A549 (cell line): ENCODE results near the gene BCL2L13. TPM values are rescaled to one million over a fixed set of nuclear protein-coding genes. Genes with fewer than 3 reads are reported as not detected.

Source experiments
- ATAC-seq, 2 experiments: fragments of 200-7000 bp in 1 of 2; fragments of >200 bp in 1 of 2; cut with Nextera tagmentation in 1 of 2; cut with Tn5 transposase in 1 of 2; 3 replicates each; pipeline versions ENCODE4 v1.8.0 to v1.9.1; 2018 to 2020; ENCODE audit warnings: mild to moderate bottlenecking in 1 of 2, moderate library complexity in 1 of 2
- CTCF ChIA-PET: fragments of 300-600 bp; sonication (Branson Sonifier 250); formaldehyde crosslinking; extraction: SDS; loops from one replicate; lab custom pipeline; 2021; ENCODE audit warnings: antibody characterized with exemption, inconsistent platforms; lab: Yijun Ruan, JAX
- POLR2A ChIA-PET: fragments of 350-600 bp; formaldehyde crosslinking; extraction: SDS; loops from one replicate; lab custom pipeline; 2021; ENCODE audit warnings: antibody characterized with exemption, inconsistent platforms; lab: Yijun Ruan, JAX
- DNase-seq, 2 experiments: peaks; one replicate each; pipeline versions ENCODE4 v3.0.0 to v3.0.0-alpha.2; 2011 to 2016; ENCODE audit warnings: low read depth in 1 of 2, low spot score in 1 of 2
- FAIRE-seq: peaks from 2 replicates; lab custom pipeline; 2011; peaks lifted over from hg19 to GRCh38; lab: Jason Lieb, UNC
- H3K27ac ChIP-seq, 2 experiments: fragments of >200 bp; sonication (Bioruptor Twin); formaldehyde crosslinking; 3 replicates each; pipeline ENCODE4 v1.5.1; 2016 to 2017
- H3K4me1 ChIP-seq: fragments of >200 bp; sonication (Bioruptor Twin); formaldehyde crosslinking; 3 replicates; pipeline ENCODE4 v1.6.1; 2016
- H3K4me2 ChIP-seq: fragments of >200 bp; sonication (Bioruptor Twin); formaldehyde crosslinking; 3 replicates; pipeline ENCODE4 v1.6.1; 2016
- H3K4me3 ChIP-seq: fragments of >200 bp; sonication (Bioruptor Twin); formaldehyde crosslinking; 3 replicates; pipeline ENCODE4 v1.5.1; 2016
- H3K9me3 ChIP-seq: fragments of >200 bp; sonication (Bioruptor Twin); formaldehyde crosslinking; 3 replicates; pipeline ENCODE4 v1.6.1; 2016
- BCL3 ChIP-seq: fragments of >200 bp; sonication (Bioruptor Twin); formaldehyde crosslinking; IDR thresholded peaks from 3 replicates; pipeline ENCODE4 v1.6.1; 2016
- BHLHE40 ChIP-seq: IDR thresholded peaks from 2 replicates; pipeline ENCODE4 v1.6.1; 2012; ENCODE audit warnings: low read depth, low read length, inconsistent platforms
- CEBPB ChIP-seq, 2 experiments: fragments of >200 bp in 1 of 2; sonication (Bioruptor Twin) in 1 of 2; formaldehyde crosslinking in 1 of 2; IDR thresholded peaks; 2 replicates each; pipeline ENCODE4 v1.6.1; 2012 to 2016
- CTCF ChIP-seq: fragments of >200 bp; sonication (Bioruptor Twin); formaldehyde crosslinking; IDR thresholded peaks from 3 replicates; pipeline ENCODE4 v1.5.1; 2016
- EHF ChIP-seq: fragments of 250-450 bp; sonication (Bioruptor Pico); IDR thresholded peaks from 2 replicates; pipeline ENCODE4 v1.5.0; 2020; ENCODE audit warnings: mild to moderate bottlenecking
- HDAC2 ChIP-seq: fragments of 200-600 bp; sonication (generic); IDR thresholded peaks from 2 replicates; pipeline ENCODE4 v1.6.1; 2016
- HES2 ChIP-seq: fragments of >200 bp; sonication (Bioruptor Twin); formaldehyde crosslinking; IDR thresholded peaks from 2 replicates; pipeline ENCODE4 v1.6.1; 2016
- HOXB13 ChIP-seq: fragments of 250-450 bp; sonication (Bioruptor Pico); IDR thresholded peaks from 2 replicates; pipeline ENCODE4 v1.5.0; 2020; ENCODE audit warnings: low read depth, mild to moderate bottlenecking, moderate library complexity
- HOXB5 ChIP-seq: fragments of 250-450 bp; sonication (Bioruptor Pico); IDR thresholded peaks from 2 replicates; pipeline ENCODE4 v1.5.0; 2020; ENCODE audit warnings: mild to moderate bottlenecking, moderate library complexity
- KDM5A ChIP-seq: fragments of 200-600 bp; sonication (generic); IDR thresholded peaks from 2 replicates; pipeline ENCODE4 v1.6.1; 2016; ENCODE audit warnings: antibody characterized with exemption, mild to moderate bottlenecking
- MAFK ChIP-seq: fragments of 450-650 bp; IDR thresholded peaks from 2 replicates; pipeline ENCODE4 v1.6.1; 2014; ENCODE audit not compliant: partially characterized antibody
- MAZ ChIP-seq: fragments of 150-350 bp; IDR thresholded peaks from 2 replicates; pipeline ENCODE4 v1.6.1; 2014; ENCODE audit warnings: antibody characterized with exemption, low read depth, low read length, borderline replicate concordance
- NPAS2 ChIP-seq: fragments of 250-450 bp; sonication (Bioruptor Pico); IDR thresholded peaks from 2 replicates; pipeline ENCODE4 v1.8.0; 2022; ENCODE audit warnings: mild to moderate bottlenecking, moderate library complexity, borderline replicate concordance
- POLR2A ChIP-seq: IDR thresholded peaks from 2 replicates; pipeline ENCODE4 v1.6.1; 2012; ENCODE audit warnings: mild to moderate bottlenecking, low read length
- POLR2AphosphoS2 ChIP-seq: conservative IDR thresholded peaks from 2 replicates; pipeline ENCODE4 v1.6.1; 2012; ENCODE audit warnings: low read length, improper control_type of control experiment, inconsistent platforms
- RAD21 ChIP-seq, 2 experiments: fragments of >200 bp in 1 of 2; sonication (Bioruptor Twin) in 1 of 2; formaldehyde crosslinking in 1 of 2; IDR thresholded peaks in 1 of 2; conservative IDR thresholded peaks in 1 of 2; 2 replicates in 1 of 2; 3 replicates in 1 of 2; pipeline ENCODE4 v1.6.1; 2012 to 2018; ENCODE audit warnings: inconsistent platforms in 1 of 2
- RFX5 ChIP-seq: fragments of 450-650 bp; IDR thresholded peaks from 2 replicates; pipeline ENCODE4 v1.7.1; 2014; ENCODE audit warnings: antibody characterized with exemption, mild to moderate bottlenecking, moderate library complexity
- SREBF2 ChIP-seq: fragments of 450-650 bp; IDR thresholded peaks from 2 replicates; pipeline ENCODE4 v1.6.1; 2014; ENCODE audit warnings: mild to moderate bottlenecking, moderate library complexity
- TFCP2L1 ChIP-seq: fragments of 250-450 bp; sonication (Bioruptor Pico); IDR thresholded peaks from 2 replicates; pipeline ENCODE4 v1.5.0; 2021; ENCODE audit warnings: mild to moderate bottlenecking
- ZSCAN20 ChIP-seq: fragments of 250-450 bp; sonication (Bioruptor Pico); IDR thresholded peaks from 2 replicates; pipeline ENCODE4 v1.8.0; 2022; ENCODE audit warnings: mild to moderate bottlenecking, moderate library complexity
- whole genome bisulfite sequencing: methylation state at CpG from one replicate; pipeline ENCODE4 v1.1.6; 2017; ENCODE audit errors: missing lambda C conversion rate; 5-methylcytosine and 5-hydroxymethylcytosine counted together
- polyA plus RNA-seq, 4 experiments: library from polyadenylated mRNA; depleted of rRNA in 3 of 4; stranded (reverse); fragments of >200 nt; fragmentation: RNase III in 1 of 4; extraction: RNeasy Plus Mini Kit Qiagen cat#74134 plus additional on column Dnase treatment in 1 of 4; gene quantifications; 2 replicates in 3 of 4; 3 replicates in 1 of 4; pipeline ENCODE4 v1.2.3, GENCODE V29; 2011 to 2017
- TF ChIP-seq, protein P1 (sequence below): fragments of 200-600 bp; sonication (generic); IDR thresholded peaks from 2 replicates; pipeline ENCODE4 v1.6.1; 2016; ENCODE audit warnings: antibody characterized with exemption, mild to moderate bottlenecking, moderate library complexity

BCL2L13 gene
- polyA plus RNA-seq, 2 of the 4 experiments (the other 2 are of a cell fraction): 36.9 to 44.9 TPM

GRCh38 chr22:17753401-17753989 is 114.9 kb downstream of the BCL2L13 start:
- H3K4me2 ChIP-seq: no peak overlapping the region
- CTCF ChIA-PET: interaction anchor here (1.8 to 6.7 kb wide), 2 partner anchors 11 to 31 kb away, joined by 5 to 42 read pairs; no protein-coding TSS in a partner anchor
- 87% methylated on average over 11 of the region's 13 CpGs for WGBS

DNA sequence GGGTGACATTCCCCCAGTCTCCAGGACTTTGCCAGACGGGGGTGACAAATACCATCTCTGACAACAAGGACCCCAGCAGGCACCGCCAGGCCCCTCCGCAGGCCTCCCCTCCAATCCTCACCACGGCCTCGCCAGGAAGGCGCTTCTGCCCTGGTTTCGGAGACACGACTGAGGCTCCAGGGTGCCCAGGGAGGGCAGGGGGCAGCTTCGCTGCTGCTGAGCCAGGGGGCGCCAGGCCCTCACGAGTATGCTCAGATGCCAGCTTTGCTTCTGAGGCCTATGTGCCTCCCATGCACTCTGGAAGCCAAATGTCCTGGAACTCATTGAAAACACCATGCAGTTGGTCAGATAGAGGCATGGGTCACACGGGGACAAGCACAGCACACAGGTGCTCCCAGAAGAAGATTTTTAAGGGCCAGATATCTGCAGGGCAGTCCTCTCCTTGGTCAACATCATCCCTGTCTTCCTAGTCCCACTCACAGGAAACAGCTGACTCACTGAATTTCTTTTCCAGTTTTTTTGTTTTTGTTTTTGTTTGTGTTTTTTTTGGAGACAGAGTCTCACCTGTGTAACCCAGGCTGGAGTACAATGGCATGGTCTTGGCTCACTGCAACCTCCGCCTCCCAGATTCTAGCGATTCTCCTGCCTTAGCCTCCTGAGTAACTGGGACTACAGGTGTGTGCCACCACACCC is 115.8 kb downstream of the BCL2L13 start:
- Histone ChIP-seq H3K4me1 (no peaks in the 10 kb centered on the region), H3K4me2 (no peak overlapping the region), H3K27ac (0 out of 6 replicates have a peak overlapping the region, but pooled peaks of 1 of the 2 experiments have one; percentile 2), H3K4me3 (no peak overlapping the region), H3K9me3 (no peaks in the 10 kb centered on the region)
- 87% methylated on average over 12 of the region's 14 CpGs for whole genome bisulfite sequencing
- DNase-seq (peak in 1 of 2 experiments; percentile 28), FAIRE-seq (no peak), ATAC-seq (peak; percentile 24 to 69; a peak in 3 of 6 replicates)
- ChIA-PET CTCF (interaction anchor here (0.9 to 6.7 kb wide), 3 partner anchors 12 to 32 kb away, joined by 3 to 42 read pairs (median 4); no protein-coding TSS in a partner anchor), POLR2A (interaction anchor here (0.6 kb wide), 1 partner anchor 396 kb away, joined by 3 read pairs; the partner anchor contains the start of gene USP18)
- peak; percentile 50 for TF ChIP-seq MAFK
- no peak for TF ChIP-seq POLR2A
- no peak for TF ChIP-seq CTCF
- TF ChIP-seq, protein P1, sequence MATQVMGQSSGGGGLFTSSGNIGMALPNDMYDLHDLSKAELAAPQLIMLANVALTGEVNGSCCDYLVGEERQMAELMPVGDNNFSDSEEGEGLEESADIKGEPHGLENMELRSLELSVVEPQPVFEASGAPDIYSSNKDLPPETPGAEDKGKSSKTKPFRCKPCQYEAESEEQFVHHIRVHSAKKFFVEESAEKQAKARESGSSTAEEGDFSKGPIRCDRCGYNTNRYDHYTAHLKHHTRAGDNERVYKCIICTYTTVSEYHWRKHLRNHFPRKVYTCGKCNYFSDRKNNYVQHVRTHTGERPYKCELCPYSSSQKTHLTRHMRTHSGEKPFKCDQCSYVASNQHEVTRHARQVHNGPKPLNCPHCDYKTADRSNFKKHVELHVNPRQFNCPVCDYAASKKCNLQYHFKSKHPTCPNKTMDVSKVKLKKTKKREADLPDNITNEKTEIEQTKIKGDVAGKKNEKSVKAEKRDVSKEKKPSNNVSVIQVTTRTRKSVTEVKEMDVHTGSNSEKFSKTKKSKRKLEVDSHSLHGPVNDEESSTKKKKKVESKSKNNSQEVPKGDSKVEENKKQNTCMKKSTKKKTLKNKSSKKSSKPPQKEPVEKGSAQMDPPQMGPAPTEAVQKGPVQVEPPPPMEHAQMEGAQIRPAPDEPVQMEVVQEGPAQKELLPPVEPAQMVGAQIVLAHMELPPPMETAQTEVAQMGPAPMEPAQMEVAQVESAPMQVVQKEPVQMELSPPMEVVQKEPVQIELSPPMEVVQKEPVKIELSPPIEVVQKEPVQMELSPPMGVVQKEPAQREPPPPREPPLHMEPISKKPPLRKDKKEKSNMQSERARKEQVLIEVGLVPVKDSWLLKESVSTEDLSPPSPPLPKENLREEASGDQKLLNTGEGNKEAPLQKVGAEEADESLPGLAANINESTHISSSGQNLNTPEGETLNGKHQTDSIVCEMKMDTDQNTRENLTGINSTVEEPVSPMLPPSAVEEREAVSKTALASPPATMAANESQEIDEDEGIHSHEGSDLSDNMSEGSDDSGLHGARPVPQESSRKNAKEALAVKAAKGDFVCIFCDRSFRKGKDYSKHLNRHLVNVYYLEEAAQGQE: no peak
- TF ChIP-seq RAD21 (conservative IDR thresholded peaks at IDR 0.05 in 1 of 2, IDR thresholded peaks at IDR 0.05 in 1 of 2): peak in 1 of 2 experiments; percentile 44; a peak in 2 of 5 replicates

More at GRCh38 chr22:17753401-17753989, 114.9 kb downstream of the BCL2L13 start:
- POLR2A ChIA-PET: no interaction called here
- FAIRE-seq (no peak), DNase-seq (no peak), ATAC-seq (no peak)
- Histone ChIP-seq H3K4me1 (no peaks in the 10 kb centered on the region), H3K9me3 (no peaks in the 10 kb centered on the region), H3K4me3 (no peak overlapping the region), H3K27ac (no peak overlapping the region)
- TF ChIP-seq TFCP2L1 (no peak), EHF (CRISPR knock-in tag) (no peak), HOXB13 (CRISPR knock-in tag) (no peak), BHLHE40 (no peak), HOXB5 (no peak), RFX5 (no peak), KDM5A (no peak), MAZ (no peak), CEBPB (IDR thresholded peaks at IDR 0.05) (no peak), SREBF2 (no peak), CTCF (no peak), HES2 (no peak), NPAS2 (CRISPR knock-in tag) (no peak), HDAC2 (no peak), POLR2A (no peak), POLR2AphosphoS2 (no peak), ZSCAN20 (CRISPR knock-in tag) (no peak), BCL3 (no peak)
